SKM-1 (cell line): ENCODE results near the gene KATNBL1.
"Not testable (repeated sequence)": the region's sequence is repeated elsewhere in the genome, so short reads cannot be mapped to it uniquely, and the experiment has no call there.

Source experiments
- DNase-seq: peaks from one replicate; lab custom pipeline; 2025; ENCODE audit not compliant: unreplicated experiment; lab: John Stamatoyannopoulos, UW

The KATNBL1 gene

DNA sequence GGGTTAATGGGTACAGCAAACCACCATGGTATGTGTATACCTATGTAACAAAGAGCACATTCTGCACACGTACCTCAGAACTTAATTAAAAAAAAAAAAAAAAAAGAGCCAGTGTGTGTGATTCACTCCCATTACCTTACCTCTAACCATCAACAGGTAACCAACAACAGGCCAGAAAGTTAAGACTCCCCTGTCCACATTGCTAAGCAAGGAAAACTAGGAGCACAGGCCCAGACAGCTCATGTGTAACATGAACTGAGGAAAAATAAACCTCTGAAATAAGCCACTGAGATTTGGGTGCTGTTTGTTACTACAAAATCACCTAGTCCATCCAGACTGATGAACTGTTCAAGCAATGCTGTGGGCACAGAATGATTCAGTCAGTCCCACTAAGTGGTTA lies 6.0 kb downstream of the KATNBL1 start:
- no peak for DNase-seq

DNA sequence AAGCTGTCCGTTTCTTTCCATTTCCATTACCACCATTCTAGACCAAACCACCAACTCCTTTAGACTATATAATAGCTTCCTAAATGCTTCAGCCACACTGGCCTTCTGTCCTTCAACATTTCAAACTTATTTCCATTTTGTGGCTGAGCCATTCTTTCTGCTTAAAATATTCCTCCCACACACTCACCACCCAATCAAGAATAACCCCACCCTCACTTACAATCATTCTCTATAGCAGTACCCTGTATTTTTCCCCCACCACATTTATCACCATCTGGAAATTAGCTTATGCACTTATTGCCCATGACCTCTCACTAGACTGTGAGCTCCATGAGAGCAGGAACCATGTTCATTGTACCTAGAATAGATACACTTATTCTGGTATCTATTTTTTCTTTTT lies 6.6 kb downstream of the KATNBL1 start:
- DNase-seq = no peak

DNA sequence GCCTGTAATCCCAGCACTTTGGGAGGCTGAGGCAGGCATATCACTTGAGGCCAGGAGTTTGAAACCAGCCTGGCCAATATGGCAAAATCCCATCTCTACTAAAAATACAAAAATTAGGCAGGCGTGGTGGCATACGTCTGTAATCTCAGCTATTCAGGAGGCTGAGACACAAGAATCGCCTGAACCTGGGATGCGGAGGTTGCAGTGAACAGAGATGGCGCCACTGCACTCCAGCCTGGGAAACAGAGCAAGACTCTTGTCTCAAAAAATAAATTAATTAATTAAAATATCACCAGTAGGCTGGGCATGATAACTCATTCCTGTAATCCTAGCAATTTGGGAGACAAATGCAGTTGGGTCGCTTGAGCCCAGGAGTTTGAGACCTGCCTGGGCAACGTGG lies 16.6 kb downstream of the KATNBL1 start:
- DNase-seq = not testable (repeated sequence)

DNA sequence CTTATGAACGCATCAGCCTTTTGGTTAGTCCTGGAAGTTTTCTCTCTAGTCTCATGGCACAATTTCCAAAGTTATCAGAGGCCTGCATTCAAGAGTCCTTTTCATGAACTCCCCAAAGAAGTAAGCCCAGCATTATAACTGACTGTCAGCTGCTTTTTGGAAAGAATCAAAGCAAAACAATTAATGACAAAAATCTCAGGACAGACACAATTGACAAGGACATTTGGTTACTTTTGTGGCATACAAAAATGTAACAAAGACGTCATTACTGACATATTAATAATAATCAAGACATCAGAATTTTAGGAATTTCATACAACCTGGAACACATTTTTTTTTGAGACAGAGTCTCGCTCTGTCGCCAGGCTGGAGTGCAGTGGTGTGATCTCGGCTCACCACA lies 21.2 kb downstream of the KATNBL1 start:
- no peak for DNase-seq

DNA sequence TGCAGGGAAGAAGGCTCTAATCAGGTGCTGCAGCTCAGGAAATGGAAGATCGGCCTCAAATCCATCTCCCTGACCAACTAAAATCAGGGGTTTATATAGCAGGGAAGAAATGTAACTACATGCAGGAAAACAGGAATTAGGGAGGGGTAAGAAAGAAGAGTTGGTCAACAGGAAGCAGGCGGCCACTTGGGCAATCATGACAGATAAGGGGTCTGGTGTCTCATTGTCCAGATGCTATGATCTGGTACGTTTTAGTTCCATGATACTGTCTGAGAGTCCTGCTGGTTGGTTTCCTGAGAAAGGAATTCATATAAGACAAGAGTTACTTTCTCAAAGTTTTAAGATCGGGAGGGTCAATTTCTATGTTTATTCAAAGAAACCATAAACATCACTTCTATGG lies 24.2 kb downstream of the KATNBL1 start:
- no peak for DNase-seq

DNA sequence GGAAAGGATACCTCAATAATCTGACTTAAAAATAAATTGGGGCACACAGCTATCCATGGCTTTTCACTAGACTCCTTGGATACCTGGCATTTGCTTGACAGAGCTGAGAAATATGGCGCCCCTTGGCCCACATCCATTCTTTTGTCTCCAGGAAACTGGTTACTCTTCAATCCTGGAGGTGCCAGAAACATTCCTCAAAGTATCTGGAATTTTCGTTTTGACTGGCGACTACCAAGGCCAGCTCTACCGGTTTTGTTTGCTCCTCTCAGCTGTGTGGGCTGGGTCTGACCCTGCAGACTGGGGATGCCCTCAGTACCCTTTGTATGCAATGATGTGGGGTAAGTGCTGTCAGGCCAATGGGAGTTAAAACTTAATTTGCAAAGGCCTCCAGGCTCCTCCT lies 27.0 kb downstream of the KATNBL1 start:
- no peak for DNase-seq

DNA sequence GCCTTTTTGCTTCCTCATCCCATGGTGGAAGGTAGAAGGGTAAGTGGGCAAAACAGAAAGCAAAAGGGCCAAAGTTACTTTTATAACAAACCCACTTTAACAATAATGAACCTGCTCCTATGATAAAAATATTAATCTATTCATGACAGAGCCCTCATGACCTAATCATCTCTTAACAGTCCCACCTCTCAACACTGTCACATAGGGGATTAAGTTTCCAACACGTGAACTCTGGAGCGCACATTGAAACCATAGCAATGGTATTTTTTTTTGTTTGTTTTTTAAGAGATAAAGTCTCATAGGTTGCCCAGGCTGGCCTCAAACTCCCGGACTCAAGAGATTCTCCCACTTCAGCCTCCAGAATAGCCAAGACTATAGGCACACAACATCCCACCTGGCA lies 30.7 kb downstream of the KATNBL1 start:
- no peak for DNase-seq

DNA sequence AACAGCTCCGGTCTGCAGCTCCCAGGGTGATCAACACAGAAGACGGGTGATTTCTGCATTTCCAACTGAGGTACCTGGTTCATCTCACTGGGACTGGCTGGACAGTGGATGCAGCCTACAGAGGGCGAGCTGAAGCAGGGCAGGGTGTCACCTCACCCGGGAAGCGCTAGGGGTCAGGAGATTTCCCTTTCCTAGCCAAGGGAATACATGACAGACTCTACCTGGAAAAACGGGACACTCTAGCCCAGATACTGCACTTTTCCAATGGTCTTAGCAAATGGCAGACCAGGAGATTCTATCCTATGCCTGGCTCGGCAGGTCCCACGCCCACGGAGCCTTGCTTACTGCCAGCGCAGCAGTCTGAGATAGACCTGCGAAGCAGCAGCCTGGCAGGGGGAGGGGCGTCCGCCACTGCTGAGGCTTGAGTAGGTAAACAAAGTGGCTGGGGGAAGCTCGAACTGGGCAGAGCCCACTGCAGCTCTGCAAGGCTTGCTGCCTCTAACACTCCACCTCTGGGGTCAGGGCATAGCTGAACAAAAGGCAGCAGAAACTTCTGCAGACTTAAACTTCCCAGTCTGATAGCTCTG lies 43.8 kb downstream of the KATNBL1 start:
- DNase-seq = not testable (repeated sequence)

DNA sequence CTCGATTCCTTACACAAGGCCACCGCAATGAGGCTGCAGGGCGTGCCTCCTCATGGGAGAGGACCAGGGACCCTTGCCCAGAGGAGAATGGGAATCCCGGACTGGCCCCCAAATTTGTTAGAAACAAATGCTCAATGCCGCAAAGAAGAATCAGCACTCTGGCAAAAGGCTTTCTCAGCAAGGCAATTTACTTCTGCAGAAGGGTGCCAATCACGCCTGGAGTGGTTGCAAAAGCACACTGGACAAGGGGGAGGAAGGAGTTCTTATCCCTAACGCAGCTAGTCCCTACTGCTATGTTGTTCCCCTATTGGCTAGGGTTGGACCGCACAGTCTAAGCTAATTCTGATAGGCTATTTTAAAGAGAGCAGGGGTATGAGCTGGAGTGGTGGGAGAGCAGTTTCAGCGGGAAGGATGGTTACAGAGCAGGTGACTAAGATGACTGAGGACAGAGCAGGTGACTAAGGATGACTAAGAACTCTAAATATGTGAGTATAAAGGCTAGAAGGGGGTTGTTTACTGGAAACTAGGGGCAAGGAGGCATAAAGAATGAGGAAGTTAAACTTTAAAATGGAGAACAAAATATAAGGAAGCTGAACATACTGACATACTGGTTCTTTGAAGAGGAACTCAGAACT lies 48.5 kb downstream of the KATNBL1 start:
- peak; percentile 93 for DNase-seq

DNA sequence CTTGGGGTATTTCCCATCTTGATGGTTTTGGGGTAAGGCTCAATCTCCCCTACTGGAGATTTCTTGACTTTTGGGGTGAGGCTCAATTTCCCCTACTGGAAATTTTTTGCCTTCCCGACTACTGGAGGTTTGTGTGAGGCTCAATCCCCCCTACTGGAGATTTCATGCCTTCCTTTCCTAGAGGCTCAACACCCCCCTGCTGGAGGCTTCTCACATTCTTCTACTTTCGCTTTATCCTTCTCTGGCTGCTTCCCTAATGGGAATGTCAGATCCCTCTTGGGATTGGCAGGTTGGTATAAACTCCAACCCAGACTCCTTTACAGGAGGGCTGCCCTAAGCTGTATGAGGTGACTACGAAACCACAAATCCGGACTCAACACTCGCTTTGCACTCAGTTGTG lies 49.2 kb downstream of the KATNBL1 start:
- no peak for DNase-seq

DNA sequence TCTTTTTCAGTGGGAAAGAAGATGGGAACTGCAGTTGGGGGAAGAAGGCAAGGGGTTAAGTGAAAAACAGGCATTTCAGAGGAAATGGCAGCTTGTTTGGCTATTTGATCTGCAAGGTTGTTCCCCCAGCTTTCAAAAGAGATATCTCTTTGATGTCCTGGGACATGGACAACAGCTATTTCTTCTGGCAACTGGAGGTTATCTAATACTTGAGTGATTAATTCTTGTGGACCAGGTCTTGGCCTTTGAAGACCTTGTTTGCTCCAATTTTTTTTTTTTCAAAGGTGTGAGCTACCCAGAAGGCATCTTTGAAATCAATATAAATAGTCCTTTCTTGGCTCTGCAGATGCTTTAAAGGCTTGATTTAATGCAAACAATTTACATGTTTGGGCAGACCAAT lies 51.5 kb downstream of the KATNBL1 start:
- no peak for DNase-seq

DNA sequence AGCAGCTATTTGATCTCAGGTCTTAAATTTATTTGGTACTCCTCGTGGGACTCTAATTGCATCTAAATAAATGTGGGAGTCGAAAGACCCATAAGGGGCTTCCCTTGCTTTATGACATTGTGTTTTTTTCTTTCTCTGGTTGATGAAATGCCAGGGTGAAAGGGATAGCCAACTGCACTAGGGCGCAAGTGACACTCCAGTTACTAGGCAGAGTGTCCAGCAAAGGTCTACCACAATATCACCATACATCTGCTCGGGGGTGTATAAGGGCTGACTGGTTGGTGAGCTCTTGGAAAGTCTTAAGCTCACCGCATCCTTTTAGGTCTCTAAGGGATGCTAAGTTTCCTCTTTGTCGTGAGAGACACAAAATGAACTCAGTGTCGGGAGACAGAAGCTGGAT lies 54.0 kb downstream of the KATNBL1 start:
- DNase-seq = no peak

DNA sequence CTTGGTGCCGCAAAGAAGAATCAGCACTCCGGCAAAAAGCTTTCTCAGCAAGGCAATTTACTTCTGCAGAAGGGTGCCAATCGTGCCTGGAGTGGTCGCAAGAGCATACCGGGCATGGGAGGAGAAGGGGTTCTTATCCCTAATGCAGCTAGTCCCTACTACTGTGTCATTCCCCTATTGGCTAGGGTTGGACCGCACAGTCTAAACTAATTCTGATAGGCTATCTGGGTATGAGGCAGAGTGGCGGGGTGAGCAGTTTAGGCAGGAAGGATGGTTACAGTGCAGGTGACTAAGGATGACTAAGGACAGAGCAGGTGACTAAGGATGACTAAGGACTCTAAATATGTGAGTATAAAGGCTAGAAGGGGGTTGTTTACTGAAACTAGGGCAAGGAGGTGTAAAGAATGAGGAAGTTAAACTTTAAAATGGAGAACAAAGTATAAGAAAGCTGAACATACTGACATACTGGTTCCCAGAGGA lies 55.1 kb downstream of the KATNBL1 start:
- peak; percentile 21 for DNase-seq

DNA sequence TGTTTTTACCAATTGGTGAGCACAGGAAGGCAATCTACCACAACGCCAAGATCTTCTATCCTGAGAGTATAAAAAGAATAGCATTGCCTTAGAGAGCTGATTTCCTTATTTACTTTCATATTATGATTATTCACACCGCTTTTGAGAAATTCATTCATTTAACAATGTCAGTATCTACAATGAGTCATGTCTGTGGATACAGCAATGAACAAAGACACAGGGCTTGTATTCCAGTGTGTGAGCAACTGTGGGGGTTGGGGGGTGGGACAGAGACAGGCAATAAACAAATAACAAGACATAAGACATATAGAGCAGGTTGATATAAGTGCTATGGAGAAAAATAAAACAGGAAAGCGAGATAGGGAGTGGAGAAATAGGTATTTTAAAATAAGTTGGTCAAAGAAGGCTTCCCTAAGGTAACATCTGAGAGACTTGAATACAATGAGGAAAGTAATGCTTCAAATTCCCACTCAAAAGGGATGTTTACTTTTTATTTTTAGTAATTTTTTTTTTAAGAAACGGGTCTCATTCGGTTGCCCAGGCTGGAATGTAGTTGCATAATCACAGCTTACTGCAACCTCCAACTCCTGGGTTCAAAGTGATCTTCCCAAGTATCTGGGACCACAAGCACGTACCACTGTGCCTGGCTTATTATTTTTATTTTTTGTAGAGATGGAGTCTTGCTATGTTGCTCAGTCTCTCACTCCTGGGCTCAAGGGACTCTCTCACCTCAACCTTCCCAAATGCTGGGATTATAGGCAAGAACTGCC lies 62.3 kb downstream of the KATNBL1 start:
- DNase-seq = no peak

DNA sequence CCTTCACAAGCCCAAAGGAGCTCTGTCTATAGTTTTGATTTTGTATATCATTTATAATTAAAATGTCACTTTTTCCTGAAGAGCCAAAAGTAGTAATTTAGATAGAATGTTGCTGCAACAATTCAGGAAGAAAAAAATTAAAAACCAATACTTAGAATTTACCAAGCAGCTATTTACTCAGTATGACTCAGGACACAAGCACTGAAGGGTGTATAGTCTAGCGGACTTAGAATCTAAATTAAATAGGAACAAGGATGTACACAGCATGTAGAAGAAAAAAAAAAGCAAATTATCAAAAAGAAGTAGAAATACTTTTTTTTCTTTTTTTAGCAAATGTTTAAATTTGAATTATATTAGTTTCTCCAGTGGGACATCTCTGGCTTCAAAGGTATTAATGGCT lies 76.4 kb downstream of the KATNBL1 start:
- DNase-seq = no peak

DNA sequence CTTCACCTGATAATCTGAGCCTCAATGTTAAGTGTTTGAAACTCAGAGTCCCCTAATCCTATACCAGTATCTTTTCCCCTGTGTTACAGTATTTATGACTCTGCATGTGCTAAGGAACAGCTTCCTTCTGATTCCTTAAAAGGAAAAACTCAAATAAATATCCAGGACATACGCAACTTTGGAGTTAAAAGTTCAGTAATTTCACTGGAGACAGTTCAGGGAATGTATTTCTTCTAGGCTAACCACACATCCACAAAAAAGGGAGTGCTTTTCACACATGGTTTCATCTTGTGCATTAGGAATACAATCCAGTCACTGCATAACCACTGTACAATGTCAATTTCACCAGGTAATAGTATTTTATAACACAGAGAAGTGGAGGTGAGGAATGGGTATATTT lies 77.0 kb downstream of the KATNBL1 start:
- DNase-seq = no peak

DNA sequence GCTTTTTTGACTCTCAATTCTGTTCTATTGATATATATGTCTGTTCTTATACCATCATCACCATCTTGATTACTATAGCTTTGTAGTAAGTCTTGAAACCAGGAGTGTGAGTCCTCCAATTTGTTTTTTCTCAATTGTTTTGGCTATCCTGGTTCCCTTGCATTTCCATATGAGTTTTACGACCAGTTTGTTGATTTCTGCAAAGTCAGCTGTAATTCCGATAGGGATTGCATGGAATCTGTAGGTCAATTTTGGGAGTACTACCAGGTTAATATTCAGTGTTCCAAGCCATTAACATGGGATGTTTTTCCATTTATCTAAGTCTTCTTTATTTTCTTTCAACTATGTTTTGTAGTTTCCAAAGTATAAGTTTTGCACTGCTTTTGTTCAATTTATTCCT lies 81.0 kb downstream of the KATNBL1 start:
- DNase-seq = no peak

DNA sequence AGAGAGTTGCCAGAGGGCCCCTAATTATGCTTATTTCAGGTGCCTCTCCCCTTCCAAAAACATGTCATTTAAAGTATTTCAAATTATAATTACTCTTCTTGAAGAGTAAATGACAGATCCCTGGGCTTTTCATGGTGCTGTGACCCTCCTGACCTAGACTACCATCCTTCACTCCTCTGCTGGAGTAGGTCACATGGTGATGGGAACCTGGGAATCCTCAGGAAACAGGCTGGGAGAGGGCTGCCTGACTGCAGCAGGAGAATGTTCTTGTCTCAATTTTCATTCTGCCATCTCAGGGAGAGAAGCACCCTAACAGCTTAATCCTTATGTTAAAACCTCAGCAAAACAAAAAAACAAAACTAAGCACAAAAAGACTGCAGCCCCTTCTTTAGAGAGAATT lies 83.4 kb downstream of the KATNBL1 start:
- no peak for DNase-seq

DNA sequence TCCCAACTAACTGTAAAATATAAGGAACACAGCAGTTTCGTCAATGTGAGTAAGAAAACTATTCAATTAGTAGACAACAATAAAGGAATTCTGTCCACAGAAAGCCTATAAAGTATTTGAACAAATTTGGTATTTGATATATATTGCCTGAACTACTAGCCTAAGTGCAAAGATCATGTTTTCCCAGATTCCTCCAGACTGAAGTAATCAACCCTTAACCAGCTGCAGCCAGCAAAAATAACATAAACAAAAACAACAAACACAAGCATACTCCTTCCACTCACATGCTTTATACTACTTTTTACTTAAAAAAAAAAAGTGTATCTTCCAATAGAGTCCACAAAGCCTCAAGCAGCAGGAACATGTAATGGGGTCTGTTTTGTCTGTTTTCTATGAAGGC lies 84.0 kb downstream of the KATNBL1 start:
- DNase-seq = no peak

DNA sequence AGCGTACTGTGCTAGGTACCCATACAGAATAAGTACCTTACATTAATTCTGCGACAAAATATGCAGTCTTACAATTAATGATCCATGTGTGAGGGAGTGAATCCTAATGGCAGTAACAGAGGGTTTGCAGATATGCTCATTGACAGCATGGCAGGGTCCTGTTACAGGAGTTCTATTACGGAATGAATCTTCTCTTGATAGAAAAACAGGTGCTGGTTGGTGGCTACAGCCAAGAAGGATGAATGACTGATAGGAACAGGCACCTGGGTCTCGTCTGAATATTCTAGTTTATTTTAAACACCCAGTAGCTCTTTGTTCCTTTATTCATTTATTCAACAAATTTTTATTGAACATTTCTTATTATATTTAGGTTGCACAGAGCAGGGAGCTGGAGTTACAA lies 85.2 kb downstream of the KATNBL1 start:
- DNase-seq = no peak

DNA sequence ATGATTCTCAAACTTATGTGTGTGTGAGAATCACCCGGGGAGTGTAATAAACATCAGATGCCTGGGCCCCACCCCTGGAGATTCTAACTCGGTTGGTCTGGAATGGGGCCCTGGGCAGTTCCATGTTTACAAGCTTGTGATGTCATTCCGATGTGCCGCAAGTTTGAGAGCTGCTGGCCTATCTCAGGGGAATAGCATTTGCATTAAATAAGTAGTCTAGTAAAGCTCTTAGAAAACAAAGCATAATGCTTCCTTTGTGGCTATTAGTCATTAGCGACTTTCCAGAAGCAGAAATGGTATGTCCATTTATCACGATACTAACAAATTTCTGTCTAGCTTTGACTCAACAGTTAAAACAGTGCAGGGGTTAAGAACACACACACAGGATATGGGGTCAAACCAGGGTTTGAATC lies 87.1 kb downstream of the KATNBL1 start:
- DNase-seq = no peak

DNA sequence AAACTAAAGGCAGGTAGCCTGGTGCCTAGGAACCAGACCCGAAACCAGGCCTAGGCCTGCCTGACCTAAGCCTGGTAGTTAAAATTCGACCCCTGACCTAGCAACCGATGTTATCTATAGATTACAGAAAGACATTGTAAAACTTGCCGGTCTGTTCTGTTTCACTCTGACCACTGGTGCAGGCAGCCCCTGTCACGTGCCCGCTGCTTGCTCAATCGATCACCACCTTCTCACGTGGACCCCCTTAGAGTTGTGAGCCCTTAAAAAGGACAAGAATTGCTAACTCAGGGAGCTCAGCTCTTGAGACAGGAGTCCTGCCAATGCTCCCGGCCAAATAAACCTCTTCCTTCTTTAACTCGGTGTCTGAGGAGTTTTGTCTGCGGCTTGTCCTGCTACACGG lies 88.1 kb downstream of the KATNBL1 start:
- DNase-seq = not testable (repeated sequence)
